ENCODE measurements around the gene PPP1R13B.

Gene PPP1R13B

DNA sequence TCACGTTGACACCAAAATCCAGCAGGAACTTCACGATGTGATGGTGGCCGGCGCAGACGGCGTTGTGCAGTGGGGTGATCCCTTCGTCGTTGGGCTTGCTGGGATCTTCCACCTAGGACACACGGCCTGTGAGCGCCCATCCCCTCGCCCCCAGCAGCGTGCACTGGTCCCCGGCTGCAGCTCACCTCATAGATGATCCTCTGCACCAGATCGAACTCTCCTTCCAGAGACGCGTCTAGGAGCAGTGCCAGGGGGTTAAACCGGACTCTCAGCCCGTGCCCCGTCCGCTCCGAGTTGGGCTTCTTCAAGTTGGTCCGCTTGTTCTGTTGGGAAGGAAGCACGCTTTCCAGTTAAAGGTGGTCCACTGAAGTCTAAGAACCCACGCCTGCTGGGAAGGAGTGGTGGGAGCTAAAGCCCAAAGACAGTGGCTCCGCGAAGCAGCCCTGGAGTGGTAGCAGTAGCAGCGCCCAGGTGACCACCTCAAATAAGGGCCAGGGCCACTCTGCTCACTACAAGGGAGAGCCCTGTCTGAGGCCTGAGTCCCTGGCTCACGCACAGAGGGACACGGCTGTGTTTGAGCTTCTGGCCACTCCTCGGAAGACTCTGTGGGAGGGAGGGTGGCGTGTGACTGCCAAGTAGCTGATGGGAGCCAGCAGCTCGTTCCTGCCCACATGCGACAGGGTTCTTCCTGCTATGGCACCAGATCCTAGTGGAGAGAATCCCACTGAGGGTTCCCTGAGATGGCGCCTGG lies 108.5 kb downstream of the PPP1R13B start:
- no peak for DNase-seq

DNA sequence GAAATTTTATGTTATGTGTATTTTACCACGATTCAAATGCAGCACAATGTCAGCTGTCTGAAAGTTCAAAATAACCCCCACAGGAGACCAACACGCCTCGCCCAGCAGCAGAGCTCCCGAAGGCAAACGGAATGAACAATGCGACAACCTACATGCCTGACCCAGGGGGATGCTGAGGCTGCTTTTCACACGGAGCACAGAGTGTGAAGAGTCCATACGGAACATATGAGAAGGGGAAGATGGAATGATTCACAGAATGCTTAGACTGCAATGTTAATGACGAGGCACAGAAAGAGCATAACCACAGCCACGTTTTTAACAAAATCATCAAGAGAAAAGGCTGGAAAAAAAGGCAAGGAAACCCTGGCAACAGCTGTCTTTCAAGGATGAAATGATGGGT lies 109.2 kb downstream of the PPP1R13B start:
- no peak for DNase-seq

DNA sequence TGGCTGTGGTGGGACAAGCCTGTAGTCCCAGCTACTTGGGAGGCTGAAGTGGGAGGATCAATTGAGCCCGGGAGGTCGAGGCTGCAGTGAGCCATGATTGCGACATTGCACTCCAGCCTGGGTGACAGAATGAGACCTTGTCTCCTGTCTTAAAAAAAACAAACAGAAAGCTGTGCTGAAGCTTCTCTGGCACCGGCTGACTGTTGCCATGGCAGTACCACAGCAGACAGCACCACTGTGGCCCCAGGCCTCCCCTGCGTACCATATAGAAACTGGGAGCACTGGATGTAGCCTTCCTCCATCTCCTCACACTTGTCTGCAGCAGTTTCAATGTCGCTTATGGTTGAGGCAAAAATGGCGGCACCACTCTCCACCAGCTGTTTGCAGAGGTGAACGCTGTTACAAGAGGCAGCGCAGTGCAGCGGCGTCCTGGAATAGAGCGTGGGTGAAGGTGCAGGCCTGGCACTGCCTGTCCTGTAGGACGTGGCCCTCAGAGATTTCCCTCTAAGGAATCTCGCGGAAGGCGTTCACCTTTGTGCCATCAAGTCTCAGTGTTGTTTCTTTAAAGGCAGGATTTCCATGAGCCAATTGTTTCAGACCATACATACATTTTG lies 109.8 kb downstream of the PPP1R13B start:
- DNase-seq = no peak

DNA sequence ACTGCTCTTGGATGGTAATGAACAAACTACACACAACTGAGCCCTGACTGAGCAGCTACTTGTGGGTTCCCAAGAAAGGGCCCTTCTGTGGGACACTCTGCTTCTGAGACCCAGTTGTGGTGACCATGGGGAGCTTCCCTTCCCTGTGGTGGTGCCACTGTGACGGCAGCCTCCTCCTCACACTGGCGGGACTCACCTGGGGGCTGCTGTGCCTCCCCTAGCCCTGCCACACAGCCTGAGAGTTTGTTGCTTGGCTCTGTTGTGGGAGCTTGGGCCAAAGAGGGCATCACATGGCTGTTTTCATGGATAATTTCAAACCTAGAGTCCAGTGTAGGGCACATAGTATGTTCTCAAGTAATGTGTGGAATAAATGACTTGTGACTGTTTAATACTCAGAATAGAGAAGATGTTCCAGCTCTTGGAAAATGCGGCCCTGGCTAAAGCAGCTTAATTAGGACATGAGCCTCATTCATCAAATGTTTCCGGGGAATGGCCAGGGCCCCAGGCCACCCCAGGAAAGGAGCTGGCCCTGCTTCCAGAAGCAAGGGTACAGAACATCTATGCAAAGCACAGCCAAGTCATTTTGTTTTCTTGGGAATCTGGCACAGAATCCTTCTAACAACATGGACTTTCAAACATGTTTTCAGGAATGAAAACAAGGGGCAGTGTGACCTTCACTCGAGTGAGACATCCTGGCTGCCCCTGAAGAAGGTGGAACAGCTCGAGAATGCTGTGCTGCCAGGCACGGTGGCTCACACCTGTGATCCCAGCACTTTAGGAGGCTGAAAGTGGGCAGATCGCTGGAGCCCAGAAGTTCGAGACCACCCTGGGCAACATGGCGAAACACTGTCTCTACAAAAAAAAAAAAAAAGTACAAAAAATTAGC lies 110.6 kb downstream of the PPP1R13B start:
- no peak for DNase-seq

DNA sequence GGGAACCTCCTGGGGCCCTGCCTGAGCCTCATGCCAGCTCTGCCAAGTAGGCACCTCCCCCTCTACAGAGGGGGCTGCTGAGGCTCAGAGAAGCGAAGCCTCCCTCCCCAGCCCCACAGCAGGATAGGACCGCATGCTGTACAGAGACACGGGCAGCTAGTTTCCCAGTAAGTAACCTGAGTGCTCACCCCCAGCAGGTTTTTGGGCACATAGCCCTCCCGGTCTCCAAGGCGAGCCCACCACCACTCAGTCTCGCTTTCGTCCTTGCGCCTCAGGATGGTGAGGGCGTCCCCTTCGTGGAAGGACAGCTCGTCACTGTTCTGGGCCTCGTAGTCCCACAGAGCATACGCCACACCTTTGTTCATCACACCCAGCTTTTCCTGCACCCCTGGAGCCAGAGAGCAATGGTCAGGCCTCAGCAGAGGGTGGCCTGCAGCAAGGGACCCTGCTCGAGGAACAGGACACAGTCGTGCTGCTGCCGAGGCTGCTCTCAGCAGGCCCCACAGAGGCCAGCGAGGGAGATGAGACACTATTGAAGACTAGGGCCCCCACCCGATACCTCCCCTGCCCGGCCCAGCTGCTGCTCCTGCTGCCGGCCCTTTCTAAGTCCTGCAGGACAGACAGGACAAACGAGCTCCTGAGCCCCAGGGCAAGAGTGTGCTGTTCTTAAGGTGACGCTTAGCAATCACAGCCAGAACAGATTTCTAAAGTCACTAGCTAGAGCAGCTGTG lies 111.4 kb downstream of the PPP1R13B start:
- no peak for DNase-seq

DNA sequence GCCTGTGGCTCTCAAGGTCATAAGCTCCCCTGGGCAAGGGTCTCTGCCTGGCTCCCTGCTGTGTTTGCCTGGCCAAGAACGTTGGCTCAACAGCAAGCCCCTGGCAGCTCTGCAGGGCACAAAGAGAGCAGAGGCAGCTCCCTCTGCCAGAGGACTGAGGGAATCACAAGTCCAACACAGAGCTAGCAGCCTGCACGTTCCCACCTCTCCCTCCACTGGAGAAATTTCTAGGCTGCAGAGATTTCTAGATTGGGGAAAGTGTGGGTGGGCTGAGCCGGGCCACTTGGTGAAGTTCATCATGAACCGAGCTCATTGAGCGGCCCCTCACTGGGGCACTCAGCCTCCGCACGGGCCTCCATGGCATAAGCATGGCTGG lies 111.9 kb downstream of the PPP1R13B start:
- no peak for DNase-seq

DNA sequence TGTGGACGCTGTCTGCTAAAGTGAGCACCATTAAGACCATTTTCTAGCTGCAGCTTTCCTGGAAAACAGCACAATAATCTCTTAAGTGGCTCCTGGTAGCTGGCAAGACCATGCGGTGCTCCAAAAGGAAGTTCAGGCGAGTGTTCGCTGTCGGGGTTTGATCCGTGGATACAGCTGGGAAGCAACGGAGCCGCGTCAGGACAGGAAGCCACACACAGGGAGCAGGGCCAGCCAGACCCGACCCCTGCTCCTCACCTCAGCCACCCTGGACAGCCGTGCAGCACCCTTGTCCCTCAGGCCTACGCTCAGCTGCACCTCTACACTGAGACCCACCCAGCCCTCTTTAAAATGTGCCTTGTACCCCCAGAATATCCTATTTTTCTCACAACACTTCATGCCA lies 112.4 kb downstream of the PPP1R13B start:
- DNase-seq = no peak

DNA sequence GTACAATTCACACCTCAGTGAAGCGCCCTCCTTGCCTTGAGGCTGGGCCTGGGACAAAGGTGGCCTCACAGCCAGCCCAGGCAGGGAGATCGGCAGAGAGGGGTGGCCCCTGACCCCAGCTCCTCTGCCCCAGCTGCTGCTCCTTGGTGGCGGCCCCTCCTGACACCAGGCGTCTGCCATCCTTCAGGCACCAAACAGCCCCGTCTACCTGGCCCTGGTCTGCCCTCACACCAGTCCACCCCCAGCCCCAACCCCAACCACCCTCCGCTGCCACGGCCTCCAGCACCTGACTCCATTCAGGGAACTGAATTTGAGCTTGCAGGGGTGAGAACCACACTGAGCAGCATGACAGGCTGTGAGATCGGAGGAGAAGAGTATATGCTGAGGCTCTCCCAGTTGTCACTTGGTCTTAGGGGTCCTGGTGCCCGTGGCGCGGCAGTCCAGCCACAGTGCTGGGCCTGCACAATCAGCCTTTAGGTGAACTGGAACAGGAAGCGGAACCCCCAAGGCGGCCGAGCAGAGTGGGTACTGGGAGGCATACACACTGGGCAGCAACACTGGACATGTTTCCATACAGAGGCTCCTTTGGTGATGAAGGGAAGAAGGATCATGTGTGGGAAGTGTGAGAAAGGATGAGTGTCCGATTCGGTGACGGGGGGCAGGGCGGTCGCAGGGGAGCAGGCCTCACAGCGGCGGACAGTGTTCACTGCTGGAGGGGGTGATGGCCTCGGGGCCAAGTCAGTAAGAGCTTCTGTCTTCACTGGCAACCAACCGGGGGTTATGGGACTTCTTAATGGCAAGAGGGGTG lies 113.1 kb downstream of the PPP1R13B start:
- no peak for DNase-seq

DNA sequence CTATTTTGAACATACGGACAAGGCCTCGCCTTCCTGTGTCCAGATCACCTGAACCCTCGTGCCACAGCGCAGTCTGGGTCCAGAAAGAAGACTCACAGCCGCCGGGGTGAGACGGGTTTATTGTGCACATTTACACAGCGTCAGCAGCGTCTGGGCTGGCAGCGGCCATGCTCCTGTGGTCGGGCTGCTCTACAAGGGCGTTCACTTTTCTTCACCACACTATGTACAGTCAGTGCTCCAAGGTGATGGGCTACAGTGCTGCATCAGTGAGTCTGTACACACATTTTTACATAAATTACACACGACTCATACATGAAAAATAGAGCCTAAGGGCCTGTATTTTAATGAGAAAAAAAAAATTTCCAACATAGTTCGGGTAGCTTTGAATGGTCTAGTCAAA lies 113.7 kb downstream of the PPP1R13B start:
- DNase-seq = peak; percentile 46

DNA sequence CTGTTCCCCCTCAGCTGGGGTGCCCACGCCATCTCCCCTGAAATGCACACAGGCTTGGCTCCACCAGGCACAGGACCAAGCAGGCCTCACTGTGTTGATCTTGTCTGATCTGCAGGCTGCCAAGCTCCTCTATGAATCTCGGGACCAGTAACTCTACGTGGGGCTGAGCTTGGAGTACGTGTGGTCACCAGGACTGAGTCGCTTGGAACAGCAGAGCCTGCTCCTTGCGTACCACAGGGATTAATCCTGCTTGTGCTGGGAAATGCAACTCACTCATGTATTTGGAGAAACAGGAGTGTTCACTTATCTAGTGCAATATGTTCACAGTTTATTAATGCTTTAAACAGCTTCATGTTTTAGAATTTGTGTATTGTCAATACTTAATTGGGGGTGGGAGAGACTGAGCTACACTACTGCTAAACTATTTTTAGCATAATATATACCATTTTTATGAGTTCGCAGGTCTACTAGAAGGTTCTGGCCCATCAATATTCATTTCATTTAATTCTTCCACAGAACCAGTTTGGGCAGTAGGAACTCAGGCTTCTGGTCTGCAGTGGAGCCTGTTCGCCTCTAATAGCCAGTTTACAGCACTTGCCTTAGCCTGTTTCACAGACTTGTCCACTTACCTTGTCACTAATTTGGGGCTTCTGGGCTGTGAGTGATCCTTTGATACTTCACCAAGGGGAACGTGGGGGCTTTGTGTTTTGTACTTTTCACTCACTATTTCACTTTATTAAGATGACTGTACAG lies 114.3 kb downstream of the PPP1R13B start:
- DNase-seq = no peak

DNA sequence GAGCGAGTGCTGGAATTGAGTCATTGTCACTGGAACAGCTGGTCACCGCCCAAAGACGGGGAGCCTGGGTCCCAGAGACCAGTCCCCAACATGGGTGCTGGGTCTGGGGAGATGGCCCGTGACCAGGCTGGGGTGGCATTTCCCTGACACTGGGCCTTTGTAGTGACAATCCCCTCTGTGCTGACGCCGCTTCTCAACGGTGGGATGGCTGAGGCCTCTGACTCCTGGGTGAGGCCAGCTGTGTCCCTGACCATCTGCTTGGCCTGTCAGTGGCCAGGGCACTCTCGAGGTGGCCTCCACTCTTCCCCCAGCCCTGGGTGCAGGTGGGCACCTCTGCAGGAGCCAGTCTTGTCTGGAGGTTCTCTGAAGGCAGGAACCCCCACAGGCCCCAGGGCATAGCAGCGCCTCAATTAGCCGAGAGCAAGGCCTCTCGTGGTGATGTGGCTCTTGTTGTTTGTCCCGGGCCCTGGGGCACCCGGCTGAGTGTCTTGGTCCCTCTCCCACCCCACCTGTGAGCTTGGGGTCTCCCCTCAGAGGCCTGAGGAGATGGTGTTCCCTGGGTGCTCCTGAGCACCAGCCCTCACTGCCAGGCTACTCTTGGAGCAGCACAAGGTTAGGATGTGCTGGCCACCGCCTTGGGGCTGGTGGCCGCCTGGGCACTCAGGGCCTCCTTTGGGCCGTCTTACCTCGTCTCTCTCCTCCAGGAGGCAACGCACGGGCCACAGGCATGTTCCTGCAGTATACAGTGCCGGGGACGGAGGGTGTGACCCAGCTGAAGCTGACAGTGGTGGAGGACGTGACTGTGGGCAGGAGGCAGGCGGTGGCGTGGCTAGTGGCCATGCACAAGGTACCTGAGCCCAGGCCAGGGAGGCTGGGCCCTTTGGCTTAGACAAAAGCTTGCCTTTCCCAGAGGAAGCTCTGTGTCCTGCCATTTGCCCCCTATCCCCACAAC lies 115.2 kb downstream of the PPP1R13B start:
- no peak for DNase-seq

DNA sequence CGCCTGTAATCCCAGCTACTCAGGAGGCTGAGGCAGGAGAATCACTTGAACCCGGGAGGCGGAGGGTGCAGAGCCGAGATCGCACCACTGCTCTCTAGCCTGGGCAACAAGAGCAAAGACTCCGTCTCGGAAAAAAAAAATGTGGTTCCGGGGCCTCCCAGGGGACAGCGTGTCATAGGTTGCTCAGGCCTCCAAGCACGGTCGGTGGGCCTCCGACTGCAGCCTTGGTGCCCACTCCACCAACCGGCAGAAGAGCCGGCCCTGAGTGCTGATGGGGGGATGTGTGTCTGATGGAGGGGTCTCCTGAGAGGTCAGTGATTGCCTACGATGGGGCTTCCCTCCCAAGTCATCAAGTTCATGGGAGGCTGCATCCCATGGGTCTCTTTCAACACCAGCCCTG lies 115.9 kb downstream of the PPP1R13B start:
- no peak for DNase-seq

DNA sequence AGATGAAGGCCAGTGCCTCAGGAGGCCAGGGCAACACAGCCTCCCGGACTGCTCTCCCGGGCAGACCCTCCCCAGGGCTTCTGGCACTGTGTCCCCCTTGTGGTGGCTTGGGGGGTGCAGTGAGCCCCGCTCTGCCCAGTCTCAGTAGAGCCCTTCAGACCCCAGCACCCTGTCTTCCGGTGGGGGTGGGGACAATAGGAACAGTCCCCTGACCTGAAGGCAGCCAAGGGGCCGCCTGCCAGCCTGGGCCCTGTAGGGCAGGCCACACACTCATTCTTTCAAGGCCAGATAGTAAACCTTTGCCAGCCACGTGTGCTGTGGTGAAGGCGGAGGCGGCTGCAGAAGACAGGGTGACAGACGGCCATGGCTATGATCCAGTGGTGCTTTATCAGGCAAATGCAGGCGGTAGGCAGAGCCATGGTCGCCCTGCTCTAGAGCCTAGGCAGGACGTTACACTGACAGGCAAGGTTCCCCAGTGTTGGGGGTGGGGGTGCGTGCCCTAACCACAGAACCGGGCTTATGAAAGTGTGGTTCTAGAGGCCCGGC lies 116.8 kb downstream of the PPP1R13B start:
- no peak for DNase-seq

DNA sequence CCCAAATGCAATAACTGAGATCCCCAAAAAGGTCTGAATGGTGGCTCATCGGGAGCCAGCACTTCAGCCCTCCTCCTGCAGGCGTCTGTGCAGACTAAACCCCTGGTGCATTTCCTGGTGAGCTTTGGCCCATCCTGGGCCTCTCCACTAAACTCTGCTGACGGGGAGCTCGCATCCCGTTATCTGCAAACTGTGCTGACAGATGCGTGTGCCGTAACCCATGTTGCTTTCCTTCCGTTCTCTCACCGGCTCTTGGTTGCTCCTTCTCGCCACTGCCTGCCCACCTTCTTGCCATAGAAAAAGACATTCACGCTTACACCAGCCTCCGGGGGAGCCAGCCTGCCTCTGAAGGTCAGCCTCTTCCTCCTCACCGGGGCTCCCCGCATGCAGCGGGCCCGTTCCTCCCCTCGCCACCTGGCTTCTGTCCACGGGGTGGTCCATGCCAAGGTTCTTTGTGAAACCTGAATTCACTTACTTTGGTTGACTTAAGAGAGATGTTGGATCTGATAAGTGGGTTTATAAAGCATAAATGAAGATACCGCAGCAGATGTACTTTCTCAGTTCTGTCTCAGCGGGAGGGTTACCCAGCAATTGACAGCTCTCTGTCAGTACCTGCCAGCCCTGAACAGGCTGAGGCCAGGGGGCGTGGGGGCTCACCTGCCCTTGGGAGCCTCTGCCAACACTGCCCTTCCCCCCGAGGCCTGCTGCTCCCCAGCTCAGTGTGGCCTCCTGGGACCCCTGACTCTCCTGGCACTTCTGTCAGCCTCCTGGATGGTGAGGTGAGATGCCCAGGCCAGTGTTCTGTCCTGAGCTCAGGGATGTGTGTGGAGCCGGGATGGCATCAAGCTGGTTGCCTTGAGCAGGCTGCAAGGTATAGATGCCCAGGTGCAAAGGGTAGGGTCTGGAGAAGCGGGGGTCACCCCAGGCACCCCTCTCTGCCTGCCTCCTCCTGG lies 117.6 kb downstream of the PPP1R13B start:
- DNase-seq = no peak

DNA sequence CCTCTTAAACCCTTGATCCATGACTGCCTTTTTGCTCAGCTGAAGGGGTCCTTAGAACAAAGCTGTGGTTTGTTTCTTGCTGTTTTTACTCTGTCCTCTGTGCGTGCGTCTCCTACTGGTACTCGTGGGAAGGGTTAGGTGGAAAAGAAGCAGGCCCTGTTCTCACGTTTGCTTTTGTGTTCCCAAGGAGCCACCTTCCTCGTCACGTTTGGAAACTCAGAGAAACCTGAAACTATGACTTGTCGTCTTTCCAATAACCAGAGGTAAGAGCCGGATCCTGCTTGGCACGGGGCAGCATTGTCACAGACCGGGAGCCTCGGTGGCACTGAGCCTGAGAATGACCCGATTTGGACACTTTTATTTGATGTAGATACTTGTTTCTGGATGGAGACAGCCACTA lies 118.7 kb downstream of the PPP1R13B start:
- no peak for DNase-seq

DNA sequence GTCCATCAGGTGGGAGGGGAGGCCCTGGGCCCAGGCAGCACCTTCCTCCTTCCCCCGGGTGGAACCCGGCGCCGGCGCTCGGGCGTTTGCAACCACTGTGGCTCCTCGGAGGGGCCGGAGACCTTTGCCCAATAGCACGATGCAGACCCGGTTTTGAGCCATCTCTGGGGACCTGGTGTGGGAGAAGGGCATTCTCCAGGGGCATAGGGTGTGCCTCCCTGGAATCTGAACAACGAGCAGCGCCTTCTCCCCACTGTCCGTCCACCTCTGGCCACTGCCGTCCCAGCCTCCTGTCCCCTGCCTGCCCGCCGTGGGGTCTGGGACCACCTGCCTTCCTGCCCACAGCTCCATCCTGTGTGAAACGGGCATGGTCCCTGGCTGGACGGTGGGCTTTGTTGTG lies 119.2 kb downstream of the PPP1R13B start:
- DNase-seq = no peak

DNA sequence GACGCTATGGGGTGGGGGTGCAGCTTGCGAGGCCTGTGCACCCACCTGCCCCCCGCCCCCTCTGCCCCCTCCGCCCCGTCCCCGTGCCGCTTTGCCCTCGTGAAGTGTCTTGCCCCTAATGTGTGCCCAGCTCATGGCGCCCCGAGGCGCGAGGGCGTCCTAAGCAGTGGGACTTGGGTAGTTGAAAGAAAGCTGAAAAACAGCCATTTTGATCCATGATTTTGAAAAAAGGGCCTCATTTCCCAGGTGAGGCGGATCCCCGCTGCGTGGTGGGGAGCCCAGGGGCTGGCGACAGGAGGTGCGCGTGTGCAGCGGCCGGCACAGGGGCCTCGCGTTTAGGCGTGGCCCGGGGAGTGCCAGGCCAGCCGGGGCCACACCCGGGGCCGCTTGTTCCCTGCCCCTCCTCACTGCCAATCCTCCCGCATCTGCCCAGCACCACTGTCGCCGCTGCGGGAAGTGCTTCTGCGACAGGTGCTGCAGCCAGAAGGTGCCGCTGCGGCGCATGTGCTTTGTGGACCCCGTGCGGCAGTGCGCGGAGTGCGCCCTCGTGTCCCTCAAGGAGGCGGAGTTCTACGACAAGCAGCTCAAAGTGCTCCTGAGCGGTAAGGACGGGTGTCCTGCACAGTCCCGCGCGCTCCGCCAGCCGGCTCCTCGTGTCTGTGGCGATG lies 119.9 kb downstream of the PPP1R13B start:
- no peak for DNase-seq

DNA sequence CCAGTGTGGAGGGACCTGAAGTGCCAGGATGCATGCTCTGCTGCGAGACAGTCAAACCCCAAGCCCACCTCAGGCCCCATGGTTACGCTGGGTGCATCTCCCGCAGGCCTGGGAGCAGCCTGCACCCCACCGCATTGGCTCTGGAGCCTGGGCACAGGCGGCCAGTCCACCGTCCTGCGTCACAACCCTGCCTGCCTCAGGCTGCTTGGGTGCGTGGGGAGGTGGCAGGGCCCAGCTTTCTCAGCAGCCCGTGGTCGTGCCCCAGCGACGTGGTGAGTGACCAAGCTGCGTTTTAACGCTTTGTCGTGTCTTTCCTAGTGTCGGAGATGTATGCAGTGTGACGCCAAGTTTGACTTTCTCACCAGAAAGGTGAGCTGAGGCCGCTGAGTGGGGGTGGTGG lies 120.9 kb downstream of the PPP1R13B start:
- no peak for DNase-seq

Measured in EL (cell line).